ENCODE data around the gene PELI3.

PELI3 gene

GRCh38 chr11:66476841-66477251 is 10.1 kb downstream of the PELI3 start:
- Histone ChIP-seq H3K27ac (no peak overlapping the region), H3K4me2 (no peak overlapping the region), H4K20me1 (peaks cover 0 to 57% (median 19%) of the 10 kb centered on the region in 11 experiments; a peak in 12 of 22 replicates), H3K9me3 (replicated peaks in 1 of 11) (no peaks in the 10 kb centered on the region), H3K36me3 (peaks cover 20 to 59% (median 43%) of the 10 kb centered on the region in 11 experiments), H3K4me1 (peaks cover 15 to 23% (median 20%) of the 10 kb centered on the region in 10 experiments), H3K9ac (no peak overlapping the region; a peak in 1 of 22 replicates), H3K27me3 (no peaks in the 10 kb centered on the region), H3K4me3 (no peak overlapping the region)
- TF ChIP-seq Cebpa-rat (IDR thresholded peaks at IDR 0.05), result no peak

GRCh38 chr11:66477263-66478201 is 10.8 kb downstream of the PELI3 start:
- H3K4me3 ChIP-seq, result no peak overlapping the region
- H3K4me2 ChIP-seq, result no peak overlapping the region
- H3K36me3 ChIP-seq, result peaks cover 23 to 59% (median 43%) of the 10 kb centered on the region in 11 experiments
- H3K4me1 ChIP-seq, result peaks cover 15 to 29% (median 23%) of the 10 kb centered on the region in 10 experiments
- H4K20me1 ChIP-seq, result peaks cover 0 to 64% (median 19%) of the 10 kb centered on the region in 11 experiments; a peak in 12 of 22 replicates
- no peak overlapping the region for H3K27ac ChIP-seq
- TF ChIP-seq Cebpa-rat (IDR thresholded peaks at IDR 0.05), result no peak
- no peak overlapping the region; a peak in 1 of 22 replicates for H3K9ac ChIP-seq
- no peaks in the 10 kb centered on the region for H3K27me3 ChIP-seq
- no peaks in the 10 kb centered on the region for H3K9me3 ChIP-seq (replicated peaks in 1 of 11)

GRCh38 chr11:66478729-66479393 is 12.2 kb downstream of the PELI3 start:
- TF ChIP-seq Cebpa-rat (IDR thresholded peaks at IDR 0.05), result no peak
- Histone ChIP-seq H3K27ac (peak overlapping the region; percentile 84 to 94 (median 91); a peak in 21 of 22 replicates), H3K4me3 (peak overlapping the region; percentile 72 to 96 (median 84)), H3K9me3 (replicated peaks in 1 of 11) (no peaks in the 10 kb centered on the region), H3K27me3 (no peaks in the 10 kb centered on the region), H3K36me3 (peaks cover 20 to 59% (median 42%) of the 10 kb centered on the region in 11 experiments; a peak in 21 of 22 replicates), H3K4me1 (peaks cover 15 to 31% (median 24%) of the 10 kb centered on the region in 10 experiments), H3K9ac (peak overlapping the region; percentile 89 to 97 (median 95)), H3K4me2 (peak overlapping the region; percentile 84 to 99 (median 94)), H4K20me1 (peaks cover 0 to 69% (median 19%) of the 10 kb centered on the region in 11 experiments; a peak in 12 of 22 replicates)

- Histone ChIP-seq H3K36me3 (peaks cover 19 to 58% (median 38%) of the 10 kb centered on the region in 11 experiments; a peak in 20 of 22 replicates), H3K4me3 (peak overlapping the region; percentile 72 to 96 (median 84)), H3K9me3 (replicated peaks in 1 of 11) (no peaks in the 10 kb centered on the region), H3K27me3 (no peaks in the 10 kb centered on the region), H3K27ac (peak overlapping the region; percentile 84 to 94 (median 91)), H3K4me2 (peak overlapping the region; percentile 84 to 99 (median 94)), H3K9ac (peak overlapping the region; percentile 89 to 97 (median 95)), H4K20me1 (peaks cover 0 to 67% (median 19%) of the 10 kb centered on the region in 11 experiments; a peak in 12 of 22 replicates), H3K4me1 (peaks cover 15 to 31% (median 24%) of the 10 kb centered on the region in 10 experiments)
- no peak for TF ChIP-seq Cebpa-rat (IDR thresholded peaks at IDR 0.05)
Measured at GRCh38 chr11:66479394-66480116, 12.8 kb downstream of the PELI3 start.

GRCh38 chr11:66480117-66480938 is 13.6 kb downstream of the PELI3 start, which contains the start of gene DPP3:
TSS of gene DPP3 (plus strand) at chr11:66480434. CDS start at chr11:66482201, 1,767 bp downstream.
- peaks cover 17 to 57% (median 35%) of the 10 kb centered on the region in 11 experiments; a peak in 20 of 22 replicates for H3K36me3 ChIP-seq

GRCh38 chr11:66484806-66485380 is 18.2 kb downstream of the PELI3 start:
- no peak overlapping the region for H3K27ac ChIP-seq
- H4K20me1 ChIP-seq, result peaks cover 0 to 56% (median 5%) of the 10 kb centered on the region in 11 experiments; a peak in 10 of 22 replicates
- no peaks in the 10 kb centered on the region for H3K9me3 ChIP-seq (replicated peaks in 1 of 11)
- no peak for TF ChIP-seq Cebpa-rat (IDR thresholded peaks at IDR 0.05)
- H3K9ac ChIP-seq, result no peak overlapping the region
- no peaks in the 10 kb centered on the region for H3K27me3 ChIP-seq
- H3K4me2 ChIP-seq, result no peak overlapping the region
- peaks cover 52 to 78% (median 72%) of the 10 kb centered on the region in 11 experiments for H3K36me3 ChIP-seq
- no peak overlapping the region for H3K4me3 ChIP-seq
- peaks cover 8 to 21% (median 15%) of the 10 kb centered on the region in 10 experiments; a peak in 19 of 20 replicates for H3K4me1 ChIP-seq

More at GRCh38 chr11:66480117-66480938, 13.6 kb downstream of the PELI3 start, which contains the start of gene DPP3:
- H3K9ac ChIP-seq, result peak within 1 kb of the TSS; percentile 89 to 97 (median 95)
- peak within 1 kb of the TSS; percentile 84 to 94 (median 91) for H3K27ac ChIP-seq
- H3K4me3 ChIP-seq, result peak within 1 kb of the TSS; percentile 72 to 96 (median 84)
- H3K27me3 ChIP-seq, result no peaks in the 10 kb centered on the region
- peaks cover 15 to 31% (median 24%) of the 10 kb centered on the region in 10 experiments for H3K4me1 ChIP-seq
- TF ChIP-seq Cebpa-rat (IDR thresholded peaks at IDR 0.05), result no peak
- no peaks in the 10 kb centered on the region for H3K9me3 ChIP-seq (replicated peaks in 1 of 11)
- H4K20me1 ChIP-seq, result peaks cover 0 to 60% (median 16%) of the 10 kb centered on the region in 11 experiments; a peak in 12 of 22 replicates
- H3K4me2 ChIP-seq, result peak within 1 kb of the TSS; percentile 84 to 99 (median 94)

GRCh38 chr11:66488957-66489356 is 22.3 kb downstream of the PELI3 start:
- Histone ChIP-seq H3K27ac (no peak overlapping the region), H3K9ac (no peak overlapping the region), H3K4me1 (peaks cover 0 to 3% (median 0%) of the 10 kb centered on the region in 10 experiments; a peak in 1 of 20 replicates), H3K27me3 (no peaks in the 10 kb centered on the region), H3K4me3 (no peak overlapping the region), H3K36me3 (peaks cover 81 to 97% (median 92%) of the 10 kb centered on the region in 11 experiments), H3K9me3 (replicated peaks in 1 of 11) (no peaks in the 10 kb centered on the region), H3K4me2 (no peak overlapping the region), H4K20me1 (peaks cover 0 to 39% (median 0%) of the 10 kb centered on the region in 11 experiments; a peak in 8 of 22 replicates)
- no peak for TF ChIP-seq Cebpa-rat (IDR thresholded peaks at IDR 0.05)
